Activated T-cell treated with anti-CD3 and anti-CD28 coated beads for 24 hours (primary cell): Measurements from ENCODE around the gene ZNF526.
"Not testable (repeated sequence)": the region's sequence is repeated elsewhere in the genome, so short reads cannot be mapped to it uniquely, and the experiment has no call there.

Source experiments
- DNase-seq: peaks from one replicate; pipeline ENCODE4 v3.0.0-alpha.2; 2020; ENCODE audit warnings: low read depth

ZNF526 gene

GRCh38 chr19:42247640-42248199, 27.6 kb downstream of the ZNF526 start:
- DNase-seq = no peak

DNA sequence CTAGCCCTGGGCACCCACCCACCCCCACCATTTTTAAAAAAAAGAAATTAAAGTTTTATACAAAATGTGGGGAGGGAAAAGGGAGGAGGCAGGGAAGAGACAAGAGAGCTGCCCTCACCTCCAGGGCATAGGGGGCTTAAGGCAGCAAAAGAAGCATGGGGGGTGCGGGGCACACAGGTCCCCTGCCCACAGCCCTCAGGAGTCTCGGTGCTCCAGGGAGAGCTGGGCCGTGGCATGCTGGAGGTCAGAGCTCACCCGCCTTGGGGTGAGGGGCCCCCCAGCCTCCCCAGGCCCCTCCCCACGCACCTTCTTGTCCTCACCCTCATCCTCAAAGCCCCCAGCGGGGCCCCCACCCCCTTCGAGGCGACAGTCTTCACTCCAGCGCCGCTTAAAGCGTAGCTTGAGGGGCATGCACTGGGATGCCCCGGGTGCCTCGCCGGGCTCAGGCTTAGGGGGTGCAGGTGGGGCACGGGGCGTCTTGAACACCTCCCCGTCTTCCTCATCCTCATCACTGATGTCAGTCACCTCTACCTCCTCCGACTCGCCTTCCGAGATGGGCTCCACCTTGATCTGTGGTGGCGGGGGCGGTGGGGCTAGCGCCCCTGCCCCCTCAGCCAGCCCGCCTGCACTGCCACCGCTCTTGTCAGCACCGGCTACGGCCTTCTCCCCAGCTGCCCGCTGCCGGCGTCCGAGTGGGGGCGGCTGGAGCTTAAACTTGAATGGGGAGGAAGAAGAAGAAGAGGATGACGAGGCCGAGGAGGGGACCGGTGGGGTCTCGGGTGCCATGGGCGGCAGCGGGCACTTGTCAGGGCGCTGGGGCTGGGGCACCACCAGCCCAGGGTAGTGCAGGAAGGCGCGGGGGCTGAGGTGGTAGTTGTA, 28.4 kb downstream of the ZNF526 start:
- DNase-seq = no peak

GRCh38 chr19:42249149-42249750, 29.1 kb downstream of the ZNF526 start:
- no peak for DNase-seq

GRCh38 chr19:42249769-42250168, 29.7 kb downstream of the ZNF526 start:
- DNase-seq = no peak

DNA sequence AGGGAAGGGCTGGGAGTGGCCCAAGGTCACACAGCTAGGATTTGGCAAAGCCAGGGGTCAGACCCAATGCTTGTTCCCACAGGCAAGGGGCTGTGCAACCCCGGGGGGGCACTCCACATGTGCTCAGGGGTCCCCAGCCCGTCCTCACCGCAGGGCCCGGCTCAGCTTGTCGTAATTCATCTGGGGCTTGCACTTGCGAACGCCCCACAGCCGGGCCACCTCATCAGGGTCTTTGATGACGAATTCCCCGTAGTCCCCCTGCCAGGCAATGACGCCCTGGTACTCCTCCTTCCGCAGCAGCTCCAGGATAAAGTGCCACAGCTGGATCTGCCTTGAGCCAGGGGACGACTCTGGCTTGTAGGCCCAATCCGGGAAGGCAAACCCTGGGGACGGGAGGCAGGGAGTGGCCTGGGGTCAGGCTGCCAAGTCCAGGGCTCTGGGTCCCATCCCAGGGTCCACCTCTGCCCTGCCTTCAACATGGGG, 30.1 kb downstream of the ZNF526 start:
- no peak for DNase-seq

DNA sequence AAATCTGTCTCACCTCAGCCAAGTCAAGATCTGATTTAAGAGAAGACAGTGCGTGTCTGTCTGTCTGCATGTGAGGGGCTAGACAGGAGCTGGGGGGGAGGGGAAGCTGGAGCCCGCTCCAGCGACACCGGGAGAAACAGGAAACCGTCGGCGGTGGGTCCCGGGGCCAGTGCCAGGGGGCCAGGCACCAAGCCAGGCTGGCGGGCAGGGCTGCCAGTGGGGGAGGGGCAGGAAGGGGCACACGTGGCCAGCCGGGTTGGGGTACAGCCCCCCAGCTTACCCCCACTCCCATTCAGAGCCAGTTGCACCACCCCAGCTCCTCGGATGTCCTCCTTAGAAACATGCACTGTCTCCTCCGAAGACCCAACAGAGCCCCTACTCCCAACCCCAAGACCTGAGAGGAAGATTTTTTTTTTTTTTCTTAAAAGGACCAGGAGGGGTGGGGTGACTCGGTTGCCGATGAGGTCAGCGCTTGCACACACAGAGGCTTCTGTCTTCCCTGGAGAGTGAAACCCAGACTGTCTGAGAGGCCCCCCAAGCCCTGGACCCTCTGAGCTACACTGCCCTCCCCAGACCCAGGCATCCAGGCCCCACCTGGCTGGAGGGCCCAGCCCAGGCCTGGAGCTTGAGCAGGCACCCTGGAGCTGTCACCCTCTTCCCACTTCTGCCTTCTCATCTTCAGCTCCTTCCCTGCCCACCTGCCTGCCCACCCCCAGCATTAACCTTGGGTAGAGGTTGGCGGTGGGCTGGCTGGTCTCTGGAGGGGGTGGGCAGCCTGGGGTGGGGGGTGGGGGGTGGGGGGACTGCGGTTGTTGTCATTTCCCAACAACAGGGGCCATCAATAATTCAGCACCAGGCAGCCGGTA, 30.8 kb downstream of the ZNF526 start:
- DNase-seq = no peak

DNA sequence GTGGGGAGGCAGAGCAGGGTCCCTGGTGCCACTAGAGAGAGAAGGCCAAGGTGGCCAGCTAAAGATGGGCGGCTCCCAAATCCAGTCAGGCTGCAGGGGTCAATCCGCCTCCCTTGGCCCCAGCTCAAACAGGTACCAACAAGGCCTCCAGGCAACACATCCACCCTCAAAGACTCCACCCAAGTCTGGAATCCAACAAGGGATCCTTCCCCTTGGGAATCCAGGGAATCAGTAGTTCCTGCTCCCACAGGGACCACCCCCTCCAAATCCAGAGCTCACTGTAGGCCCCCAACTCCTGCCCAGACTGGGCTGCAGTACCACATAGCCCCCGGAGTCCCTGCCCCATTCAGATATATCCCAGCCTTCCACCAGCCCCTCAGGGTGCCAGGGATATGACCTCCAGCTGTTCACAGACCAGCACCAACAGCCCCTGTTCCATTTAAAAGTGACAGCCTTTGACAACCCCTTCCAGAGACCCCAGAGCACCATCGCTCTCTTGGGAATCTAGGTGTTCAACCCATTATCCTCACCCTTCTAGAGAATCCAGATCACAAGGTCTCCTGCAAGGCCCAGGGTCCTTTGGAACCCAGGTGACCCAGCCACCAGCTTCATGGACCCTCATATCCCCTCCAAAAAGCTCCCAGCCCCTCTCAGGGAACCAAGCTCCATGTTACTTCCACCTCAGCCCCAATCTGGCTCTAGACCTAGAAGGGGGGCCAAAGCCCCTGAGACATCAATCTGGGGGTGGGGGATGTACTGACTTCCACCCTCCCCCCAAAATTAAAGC, 31.7 kb downstream of the ZNF526 start:
- no peak for DNase-seq

- no peak for DNase-seq
Observed at GRCh38 chr19:42252365-42253244, 32.5 kb downstream of the ZNF526 start.

DNA sequence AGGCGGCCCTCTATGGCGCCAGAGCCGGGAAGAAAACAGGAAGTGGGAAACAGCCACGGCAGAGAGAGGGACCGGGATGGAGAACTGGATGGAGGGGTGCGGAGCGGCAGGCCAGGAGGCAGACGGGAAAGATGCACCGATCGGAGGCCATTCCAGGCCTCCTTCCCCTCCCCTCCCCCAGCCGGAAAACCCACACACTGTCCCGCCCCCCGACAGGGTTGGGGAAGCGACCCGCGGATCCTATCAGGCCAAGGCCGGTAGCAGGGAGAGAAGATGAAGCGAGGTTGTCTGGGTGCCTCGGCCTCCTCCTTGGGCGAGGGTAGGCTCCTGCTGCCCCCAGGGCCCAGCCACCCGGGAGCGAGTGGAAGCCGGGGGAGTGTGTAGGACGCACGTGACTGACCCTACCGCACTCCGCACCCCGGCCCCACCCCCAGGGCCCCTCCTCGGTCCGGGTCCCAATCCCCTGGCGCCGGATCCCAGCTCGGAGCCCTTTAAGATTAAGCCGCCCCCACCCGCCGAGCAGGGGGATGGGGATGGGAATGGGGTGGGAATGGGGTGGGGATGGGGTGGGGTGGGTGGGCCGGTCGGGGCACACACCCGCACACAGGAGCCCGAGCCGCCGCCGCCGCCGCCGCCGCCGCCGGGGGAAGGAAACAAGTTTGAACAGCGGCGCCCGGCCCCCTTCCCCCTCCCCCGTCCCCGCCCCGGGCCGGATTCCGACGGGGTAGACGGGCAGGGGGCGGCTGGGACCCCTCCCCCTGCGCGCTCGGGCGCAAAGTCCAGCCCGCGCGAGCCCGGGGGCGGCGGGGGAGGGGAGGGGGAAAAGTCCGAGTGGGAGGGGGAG, 33.4 kb downstream of the ZNF526 start:
- peak; percentile 51 for DNase-seq

- peak; percentile 73 for DNase-seq
Observed at GRCh38 chr19:42254089-42254849, 34.2 kb downstream of the ZNF526 start.

GRCh38 chr19:42254850-42255765, 35.0 kb downstream of the ZNF526 start, which contains the start of gene ERF:
Gene ERF (minus strand): TSS chr19:42255128. CDS start chr19:42254999, 129 bp downstream.
- peak; percentile 89 for DNase-seq

- DNase-seq = no peak
Observed at GRCh38 chr19:42255766-42256745, 35.9 kb downstream of the ZNF526 start.

DNA sequence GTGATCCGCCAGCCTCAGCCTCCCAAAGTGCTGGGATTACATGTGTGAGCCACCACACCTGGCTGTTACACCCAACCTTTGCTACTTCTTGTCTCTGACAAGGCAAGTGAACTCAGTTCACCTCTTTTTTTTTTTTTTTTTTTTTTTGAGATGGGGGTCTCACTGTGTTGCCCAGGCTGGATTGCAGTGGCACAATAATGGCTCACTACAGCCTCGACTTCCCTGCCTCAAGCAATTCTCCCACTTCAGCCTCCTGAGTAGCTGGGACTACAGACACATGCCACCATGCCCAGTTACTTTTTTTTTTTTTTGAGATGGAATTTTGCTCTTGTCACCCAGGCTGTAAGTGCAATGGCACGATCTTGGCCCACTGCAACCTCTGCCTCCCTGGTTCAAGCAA, 37.7 kb downstream of the ZNF526 start:
- not testable (repeated sequence) for DNase-seq

GRCh38 chr19:42261763-42262162, 41.7 kb downstream of the ZNF526 start:
- no peak for DNase-seq

GRCh38 chr19:42266105-42266504, 46.0 kb downstream of the ZNF526 start:
- DNase-seq = not testable (repeated sequence)
